GM21619 (cell line): ENCODE results near the gene ZNF740.

Experiments
- ATAC-seq: cut with Tn5 transposase; IDR thresholded peaks from one replicate; pipeline ENCODE4 v1.9.1; 2021; ENCODE audit not compliant: unreplicated experiment

The ZNF740 gene

GRCh38 chr12:53224897-53225634 lies 44.5 kb downstream of the ZNF740 start:
- no peak for ATAC-seq

GRCh38 chr12:53225635-53226424 lies 45.3 kb downstream of the ZNF740 start:
- no peak for ATAC-seq

- no peak for ATAC-seq
Measured at GRCh38 chr12:53226815-53227214, 46.3 kb downstream of the ZNF740 start.

GRCh38 chr12:53227341-53227740 lies 46.8 kb downstream of the ZNF740 start:
- ATAC-seq: no peak

- ATAC-seq: no peak
Measured at GRCh38 chr12:53227836-53228235, 47.3 kb downstream of the ZNF740 start.

- no peak for ATAC-seq
Measured at GRCh38 chr12:53229454-53229853, 48.9 kb downstream of the ZNF740 start.

GRCh38 chr12:53230108-53230845 lies 49.8 kb downstream of the ZNF740 start:
- ATAC-seq: no peak

GRCh38 chr12:53231671-53231920 lies 51.1 kb downstream of the ZNF740 start:
- ATAC-seq: no peak

GRCh38 chr12:53231921-53232645 lies 51.6 kb downstream of the ZNF740 start, which contains the start of gene RARG:
TSS of gene RARG (minus strand) at chr12:53232209. CDS start at chr12:53227545, 4,664 bp downstream.
- ATAC-seq: no peak

GRCh38 chr12:53232646-53233461 lies 52.3 kb downstream of the ZNF740 start:
- ATAC-seq: no peak

- no peak for ATAC-seq
Measured at GRCh38 chr12:53233671-53234121, 53.2 kb downstream of the ZNF740 start.

- no peak for ATAC-seq
Measured at GRCh38 chr12:53234271-53234914, 53.9 kb downstream of the ZNF740 start.

- no peak for ATAC-seq
Measured at GRCh38 chr12:53235164-53235563, 54.6 kb downstream of the ZNF740 start.

GRCh38 chr12:53235742-53236442 lies 55.4 kb downstream of the ZNF740 start:
- no peak for ATAC-seq

- no peak for ATAC-seq
Measured at GRCh38 chr12:53236443-53237111, 56.1 kb downstream of the ZNF740 start.

- no peak for ATAC-seq
Measured at GRCh38 chr12:53239643-53240258, 59.2 kb downstream of the ZNF740 start.

- ATAC-seq: no peak
Measured at GRCh38 chr12:53241623-53242412, 61.3 kb downstream of the ZNF740 start.
